ENCODE measurements around the gene TTK. TPM values are rescaled to one million over a fixed set of nuclear protein-coding genes. Genes with fewer than 3 reads are reported as not detected.

The TTK gene
- total RNA-seq (1 to 10 TPM in 1 of 2 experiments, under 1 TPM in 1; 0.91 to 1.2 TPM), polyA plus RNA-seq (under 1 TPM; 0.30 to 0.86 (median 0.44) TPM), total RNA-seq (0 to 11.6 (median 1.5) reads per million in 6 experiments)

- peak within 1 kb of the TSS; percentile 88 to 98 (median 96) for H3K27ac Mint-ChIP-seq
- H3K4me3 Mint-ChIP-seq, result peak within 1 kb of the TSS; percentile 88 to 99 (median 96)
Observed at GRCh38 chr6:80004173-80005072, at the start of gene TTK. Gene TTK, plus strand, starts transcription at chr6:80004649. Its CDS starts 1,195 bp downstream, at chr6:80005844.

GRCh38 chr6:79954849-79955248 is 49.6 kb upstream of the TTK start:
- DNase-seq, result no peak
- peaks cover 0 to 6% (median 0%) of the 10 kb centered on the region in 9 donors for H3K9me3 Mint-ChIP-seq
- H3K27ac Mint-ChIP-seq, result no peak overlapping the region
- H3K36me3 Mint-ChIP-seq, result no peaks in the 10 kb centered on the region
- POLR2A ChIA-PET, result no interaction called here
- no peak for ATAC-seq
- H3K4me1 Mint-ChIP-seq, result no peaks in the 10 kb centered on the region
- peaks cover 0 to 26% (median 4%) of the 10 kb centered on the region in 5 donors for H3K27me3 Mint-ChIP-seq
- H3K4me3 Mint-ChIP-seq, result no peak overlapping the region

More at GRCh38 chr6:80004173-80005072, at the start of gene TTK:
- ATAC-seq (peak; percentile 98), DNase-seq (peak; percentile 86 to 95 (median 91))
- POLR2A ChIA-PET, result interaction anchor here (1.1 to 2.9 kb wide), 3 partner anchors 102 to 1749 kb away, joined by 3 to 13 read pairs (median 4); partner anchors contain the start of gene BCKDHB
- Mint-ChIP-seq H3K9me3 (no peaks in the 10 kb centered on the region), H3K4me1 (peaks cover 7 to 22% (median 20%) of the 10 kb centered on the region in 4 donors), H3K27me3 (peaks cover 0 to 3% (median 3%) of the 10 kb centered on the region in 5 donors), H3K36me3 (no peaks in the 10 kb centered on the region)

GRCh38 chr6:79964607-79965081 is 39.8 kb upstream of the TTK start:
- peaks cover 0 to 12% (median 2%) of the 10 kb centered on the region in 5 donors for H3K27me3 Mint-ChIP-seq

GRCh38 chr6:79967178-79967577 is 37.3 kb upstream of the TTK start:
- H3K4me3 Mint-ChIP-seq, result no peak overlapping the region
- ATAC-seq (no peak), DNase-seq (no peak)
- POLR2A ChIA-PET, result no interaction called here
- H3K4me1 Mint-ChIP-seq, result peaks cover 0 to 10% (median 3%) of the 10 kb centered on the region in 4 donors
- H3K27ac Mint-ChIP-seq, result no peak overlapping the region
- H3K36me3 Mint-ChIP-seq, result peaks cover 0 to 20% (median 14%) of the 10 kb centered on the region in 3 donors
- peaks cover 12 to 50% (median 19%) of the 10 kb centered on the region in 9 donors for H3K9me3 Mint-ChIP-seq
- H3K27me3 Mint-ChIP-seq, result peaks cover 0 to 12% (median 3%) of the 10 kb centered on the region in 5 donors

More at GRCh38 chr6:79964607-79965081, 39.8 kb upstream of the TTK start:
- DNase-seq, result peak in 2 of 10 donors; percentile 1 to 11
- peak in 1 of 2 donors; percentile 60 for ATAC-seq
- peaks cover 0 to 17% (median 13%) of the 10 kb centered on the region in 3 donors for H3K36me3 Mint-ChIP-seq
- no peak overlapping the region for H3K27ac Mint-ChIP-seq
- H3K9me3 Mint-ChIP-seq, result peaks cover 8 to 36% (median 19%) of the 10 kb centered on the region in 9 donors
- H3K4me3 Mint-ChIP-seq, result no peak overlapping the region
- POLR2A ChIA-PET, result no interaction called here
- peaks cover 0 to 10% (median 3%) of the 10 kb centered on the region in 4 donors for H3K4me1 Mint-ChIP-seq

GRCh38 chr6:79969784-79970183 is 34.7 kb upstream of the TTK start:
- POLR2A ChIA-PET, result no interaction called here
- Mint-ChIP-seq H3K27ac (no peak overlapping the region), H3K27me3 (peaks cover 0 to 12% (median 3%) of the 10 kb centered on the region in 5 donors), H3K4me1 (peaks cover 0 to 3% (median 1%) of the 10 kb centered on the region in 4 donors), H3K4me3 (no peak overlapping the region), H3K36me3 (peaks cover 0 to 20% (median 14%) of the 10 kb centered on the region in 3 donors), H3K9me3 (peaks cover 12 to 50% (median 19%) of the 10 kb centered on the region in 9 donors)
- ATAC-seq (no peak), DNase-seq (no peak)

- no peak for ATAC-seq
- Mint-ChIP-seq H3K9me3 (peaks cover 12 to 47% (median 19%) of the 10 kb centered on the region in 9 donors), H3K36me3 (peaks cover 0 to 19% (median 13%) of the 10 kb centered on the region in 3 donors), H3K4me3 (no peak overlapping the region), H3K27ac (no peak overlapping the region), H3K4me1 (no peaks in the 10 kb centered on the region), H3K27me3 (peaks cover 0 to 12% (median 5%) of the 10 kb centered on the region in 5 donors)
- POLR2A ChIA-PET, result no interaction called here
- DNase-seq, result no peak
Observed at GRCh38 chr6:79971193-79971592, 33.3 kb upstream of the TTK start.

- DNase-seq (no peak), ATAC-seq (no peak)
- Mint-ChIP-seq H3K9me3 (no peaks in the 10 kb centered on the region), H3K4me1 (peaks cover 0 to 6% (median 3%) of the 10 kb centered on the region in 4 donors), H3K36me3 (no peaks in the 10 kb centered on the region), H3K27me3 (peaks cover 0 to 9% (median 5%) of the 10 kb centered on the region in 5 donors), H3K4me3 (no peak overlapping the region), H3K27ac (no peak overlapping the region)
- POLR2A ChIA-PET, result no interaction called here
Observed at GRCh38 chr6:79981652-79982051, 22.8 kb upstream of the TTK start.

- no peak overlapping the region for H3K4me3 Mint-ChIP-seq
- DNase-seq, result peak in 3 of 10 donors; percentile 1 to 23 (median 9)
- ATAC-seq, result peak in 1 of 2 donors; percentile 48
Observed at GRCh38 chr6:79984261-79984660, 20.2 kb upstream of the TTK start.

GRCh38 chr6:79985128-79985527 is 19.3 kb upstream of the TTK start:
- no peaks in the 10 kb centered on the region for H3K27me3 Mint-ChIP-seq
- no peak overlapping the region for H3K27ac Mint-ChIP-seq
- DNase-seq (no peak), ATAC-seq (no peak)
- no peaks in the 10 kb centered on the region for H3K36me3 Mint-ChIP-seq
- H3K4me3 Mint-ChIP-seq, result no peak overlapping the region
- H3K4me1 Mint-ChIP-seq, result peaks cover 0 to 6% (median 3%) of the 10 kb centered on the region in 4 donors
- POLR2A ChIA-PET, result no interaction called here
- no peaks in the 10 kb centered on the region for H3K9me3 Mint-ChIP-seq

More at GRCh38 chr6:79984261-79984660, 20.2 kb upstream of the TTK start:
- Mint-ChIP-seq H3K4me1 (peaks cover 0 to 6% (median 3%) of the 10 kb centered on the region in 4 donors), H3K27me3 (peaks cover 0 to 2% (median 0%) of the 10 kb centered on the region in 5 donors), H3K9me3 (no peaks in the 10 kb centered on the region), H3K27ac (no peak overlapping the region), H3K36me3 (no peaks in the 10 kb centered on the region)
- POLR2A ChIA-PET, result no interaction called here

GRCh38 chr6:79989641-79990040 is 14.8 kb upstream of the TTK start:
- Mint-ChIP-seq H3K9me3 (peaks cover 0 to 2% (median 0%) of the 10 kb centered on the region in 9 donors), H3K4me1 (no peaks in the 10 kb centered on the region), H3K27ac (no peak overlapping the region), H3K4me3 (no peak overlapping the region), H3K27me3 (no peaks in the 10 kb centered on the region), H3K36me3 (no peaks in the 10 kb centered on the region)
- no peak for DNase-seq
- POLR2A ChIA-PET, result no interaction called here
- ATAC-seq, result no peak

GRCh38 chr6:79993012-79993910 is 11.2 kb upstream of the TTK start:
- Mint-ChIP-seq H3K4me1 (no peaks in the 10 kb centered on the region), H3K4me3 (no peak overlapping the region), H3K36me3 (no peaks in the 10 kb centered on the region), H3K9me3 (peaks cover 0 to 2% (median 0%) of the 10 kb centered on the region in 9 donors), H3K27me3 (peaks cover 0 to 2% (median 0%) of the 10 kb centered on the region in 5 donors), H3K27ac (no peak overlapping the region)
- DNase-seq (no peak), ATAC-seq (no peak)
- POLR2A ChIA-PET, result no interaction called here

GRCh38 chr6:79993911-79994309 is 10.5 kb upstream of the TTK start:
- POLR2A ChIA-PET, result no interaction called here
- no peaks in the 10 kb centered on the region for H3K4me1 Mint-ChIP-seq
- no peaks in the 10 kb centered on the region for H3K36me3 Mint-ChIP-seq
- H3K9me3 Mint-ChIP-seq, result peaks cover 0 to 2% (median 0%) of the 10 kb centered on the region in 9 donors
- no peak overlapping the region for H3K4me3 Mint-ChIP-seq
- H3K27ac Mint-ChIP-seq, result no peak overlapping the region
- no peak for ATAC-seq
- peaks cover 0 to 3% (median 2%) of the 10 kb centered on the region in 5 donors for H3K27me3 Mint-ChIP-seq
- no peak for DNase-seq

Measured in naive thymus-derived CD8-positive, alpha-beta T cell (primary cell).